Measurements from ENCODE around the gene ADAM12.
"Not testable (repeated sequence)": the region's sequence is repeated elsewhere in the genome, so short reads cannot be mapped to it uniquely, and the experiment has no call there.

ADAM12 gene

GRCh38 chr10:126405239-126405775 lies 17.0 kb upstream of the ADAM12 start:
- no peak for DNase-seq

GRCh38 chr10:126402721-126403695 lies 14.7 kb upstream of the ADAM12 start:
- no peak for DNase-seq

- DNase-seq, result no peak
Observed at GRCh38 chr10:126400641-126401040, 12.4 kb upstream of the ADAM12 start.

GRCh38 chr10:126398924-126399323 lies 10.6 kb upstream of the ADAM12 start:
- DNase-seq, result no peak

- DNase-seq, result no peak
Observed at GRCh38 chr10:126398383-126398743, 10.1 kb upstream of the ADAM12 start.

GRCh38 chr10:126397640-126398382 lies 9.5 kb upstream of the ADAM12 start:
- no peak for DNase-seq

GRCh38 chr10:126397156-126397555 lies 8.9 kb upstream of the ADAM12 start:
- DNase-seq, result no peak

GRCh38 chr10:126394948-126395347 lies 6.7 kb upstream of the ADAM12 start:
- no peak for DNase-seq

- DNase-seq, result no peak
Observed at GRCh38 chr10:126393076-126393475, 4.8 kb upstream of the ADAM12 start.

GRCh38 chr10:126392469-126392868 lies 4.2 kb upstream of the ADAM12 start:
- DNase-seq, result no peak

- no peak for DNase-seq
Observed at GRCh38 chr10:126392068-126392467, 3.8 kb upstream of the ADAM12 start.

GRCh38 chr10:126391192-126391885 lies 3.1 kb upstream of the ADAM12 start:
- peak; percentile 84 for DNase-seq

- DNase-seq, result no peak
Observed at GRCh38 chr10:126390324-126390723, 2.0 kb upstream of the ADAM12 start.

- DNase-seq, result peak; percentile 51
Observed at GRCh38 chr10:126387041-126387921, 996 bp downstream of the ADAM12 start.

GRCh38 chr10:126384269-126384873 lies 3.9 kb downstream of the ADAM12 start:
- no peak for DNase-seq

- DNase-seq, result peak; percentile 17
Observed at GRCh38 chr10:126380352-126381076, 7.8 kb downstream of the ADAM12 start.

GRCh38 chr10:126379166-126379565 lies 9.1 kb downstream of the ADAM12 start:
- not testable (repeated sequence) for DNase-seq

- DNase-seq, result no peak
Observed at GRCh38 chr10:126376956-126377355, 11.3 kb downstream of the ADAM12 start.

- DNase-seq, result peak; percentile 9
Observed at GRCh38 chr10:126375926-126376554, 12.2 kb downstream of the ADAM12 start.

- DNase-seq, result no peak
Observed at GRCh38 chr10:126375299-126375698, 13.0 kb downstream of the ADAM12 start.

All from NCI-H82 (cell line).